Colonic mucosa (tissue), 4 donors: Measurements from ENCODE around the gene RAB3IP. TPM values are rescaled to one million over a fixed set of nuclear protein-coding genes. Genes with fewer than 3 reads are reported as not detected.

Experiments
- DNase-seq: peaks from one replicate; pipeline ENCODE4 v3.0.0-alpha.2; 2020
- H3K27ac ChIP-seq: fragments of 200-600 bp; one replicate; pipeline ENCODE4 v1.8.0; 2021
- H3K27me3 ChIP-seq: fragments of 200-600 bp; one replicate; pipeline ENCODE4 v1.8.0; 2021
- H3K36me3 ChIP-seq: fragments of 200-600 bp; one replicate; pipeline ENCODE4 v1.8.0; 2021
- H3K4me1 ChIP-seq: fragments of 200-600 bp; one replicate; pipeline ENCODE4 v1.8.0; 2021; ENCODE audit warnings: mild to moderate bottlenecking
- H3K4me3 ChIP-seq: fragments of 200-600 bp; one replicate; pipeline ENCODE4 v1.8.0; 2021
- H3K9ac ChIP-seq, 2 donors: one replicate each; pipeline ENCODE4 v1.7.0; 2013; ENCODE audit warnings: control low read depth in 2 of 2, low read depth in 2 of 2, low read length in 2 of 2
- H3K9me3 ChIP-seq: fragments of 200-600 bp; one replicate; pipeline ENCODE4 v1.8.0; 2021
- intact Hi-C: fragments of 100-400 bp; cut with DNase I; formaldehyde crosslinking; loops from one replicate; pipeline ENCODE4 v1.14.1; 2022
- total RNA-seq, 2 donors: library from RNA; stranded (reverse); fragmentation: NEBNext Ultra II Directional in 1 of 2; extraction: Animal tissue kit (Norgen Biotek cat#: 25700) in 1 of 2; gene quantifications; one replicate each; pipeline ENCODE4 v1.2.1, GENCODE V29; 2021
- TF ChIP-seq, protein P1 (sequence below): fragments of 200-600 bp; IDR thresholded peaks from one replicate; pipeline ENCODE4 v1.8.0; 2022; ENCODE audit warnings: antibody characterized with exemption, mild to moderate bottlenecking
- donor health status: healthy.
- donor health status: DM: no; HTN: no; CAD: no.
- donor health status: DM: no; HTN: no; CAD: no.

Gene RAB3IP
- total RNA-seq, 2 donors from 2014 or later: 34.5 to 43.6 TPM

DNA sequence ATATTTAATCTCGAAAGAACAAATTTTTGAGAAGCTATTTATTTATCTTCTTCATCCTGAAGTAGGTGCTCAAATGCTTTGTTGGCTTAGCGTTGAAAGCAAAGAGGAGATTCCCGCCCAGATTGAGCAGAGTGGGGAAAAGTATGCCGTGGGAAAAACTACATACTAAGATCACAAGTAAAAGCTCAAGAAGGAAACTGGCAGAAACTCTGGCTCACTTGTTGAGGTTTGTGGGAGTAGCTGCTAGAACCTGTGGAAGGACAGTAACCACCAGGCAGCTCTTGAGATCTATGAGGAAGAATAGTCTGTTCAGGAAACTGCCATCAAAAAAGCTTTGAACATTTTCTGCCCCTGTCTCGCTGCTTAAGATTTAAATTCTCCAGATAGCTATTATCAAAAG is 90.2 kb downstream of the RAB3IP start:
- no peak for DNase-seq
- H3K36me3 ChIP-seq: no peaks in the 10 kb centered on the region
- H3K27me3 ChIP-seq: no peaks in the 10 kb centered on the region
- H3K9ac ChIP-seq: no peak overlapping the region
- TF ChIP-seq, protein P1, sequence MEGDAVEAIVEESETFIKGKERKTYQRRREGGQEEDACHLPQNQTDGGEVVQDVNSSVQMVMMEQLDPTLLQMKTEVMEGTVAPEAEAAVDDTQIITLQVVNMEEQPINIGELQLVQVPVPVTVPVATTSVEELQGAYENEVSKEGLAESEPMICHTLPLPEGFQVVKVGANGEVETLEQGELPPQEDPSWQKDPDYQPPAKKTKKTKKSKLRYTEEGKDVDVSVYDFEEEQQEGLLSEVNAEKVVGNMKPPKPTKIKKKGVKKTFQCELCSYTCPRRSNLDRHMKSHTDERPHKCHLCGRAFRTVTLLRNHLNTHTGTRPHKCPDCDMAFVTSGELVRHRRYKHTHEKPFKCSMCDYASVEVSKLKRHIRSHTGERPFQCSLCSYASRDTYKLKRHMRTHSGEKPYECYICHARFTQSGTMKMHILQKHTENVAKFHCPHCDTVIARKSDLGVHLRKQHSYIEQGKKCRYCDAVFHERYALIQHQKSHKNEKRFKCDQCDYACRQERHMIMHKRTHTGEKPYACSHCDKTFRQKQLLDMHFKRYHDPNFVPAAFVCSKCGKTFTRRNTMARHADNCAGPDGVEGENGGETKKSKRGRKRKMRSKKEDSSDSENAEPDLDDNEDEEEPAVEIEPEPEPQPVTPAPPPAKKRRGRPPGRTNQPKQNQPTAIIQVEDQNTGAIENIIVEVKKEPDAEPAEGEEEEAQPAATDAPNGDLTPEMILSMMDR: no peak
- H3K27ac ChIP-seq: no peak overlapping the region
- H3K4me1 ChIP-seq: no peaks in the 10 kb centered on the region
- H3K4me3 ChIP-seq: no peak overlapping the region
- intact Hi-C loops: no loop called here
- H3K9me3 ChIP-seq: no peaks in the 10 kb centered on the region

DNA sequence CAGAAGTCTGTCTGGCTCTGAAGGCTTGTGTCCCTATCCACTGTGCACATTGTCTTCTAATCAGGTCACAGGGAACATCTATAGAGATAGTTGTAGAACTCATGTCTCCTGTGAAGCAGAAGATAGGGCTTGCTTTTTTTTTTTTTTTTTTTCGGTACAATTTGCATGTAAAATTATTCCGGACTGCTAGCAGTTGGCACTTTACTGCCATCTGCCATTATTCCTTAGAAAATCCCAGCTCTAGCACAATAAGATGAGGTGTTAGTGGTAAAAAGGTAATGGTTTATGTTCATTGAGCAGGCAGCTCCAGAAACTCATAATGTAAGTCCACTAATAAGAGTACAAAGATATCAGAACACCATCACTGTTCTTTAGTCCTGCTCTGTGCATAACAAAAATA is 95.0 kb downstream of the RAB3IP start:
- no peak overlapping the region for H3K9ac ChIP-seq
- TF ChIP-seq, protein P1: no peak

DNA sequence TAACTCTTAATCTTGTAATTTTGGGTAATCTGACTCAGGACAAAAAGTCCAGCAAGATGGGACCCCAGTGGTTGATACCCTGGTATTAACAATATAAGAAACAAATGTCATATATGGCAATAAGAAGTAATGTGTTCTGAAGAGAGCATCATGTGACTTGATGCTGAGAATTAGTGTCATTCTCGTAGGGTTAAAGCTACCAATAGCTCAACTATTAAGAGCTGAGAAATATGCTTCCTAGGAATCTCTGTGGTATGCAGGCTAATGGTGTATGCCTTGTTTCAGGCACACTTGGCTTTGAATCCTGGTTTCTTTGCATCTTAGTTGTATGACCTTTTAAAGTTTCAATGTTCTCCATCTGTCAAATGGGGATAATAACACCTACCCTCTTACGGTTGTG is 95.5 kb downstream of the RAB3IP start:
- TF ChIP-seq, protein P1: no peak
- Histone ChIP-seq H3K9me3 (no peaks in the 10 kb centered on the region), H3K36me3 (no peaks in the 10 kb centered on the region), H3K9ac (no peak overlapping the region), H3K27me3 (no peaks in the 10 kb centered on the region), H3K27ac (no peak overlapping the region), H3K4me1 (no peaks in the 10 kb centered on the region), H3K4me3 (no peak overlapping the region)
- DNase-seq: no peak
- intact Hi-C loops: no loop called here

More for the DNA sequence above, 95.0 kb downstream of the RAB3IP start:
- intact Hi-C loops: no loop called here
- H3K27ac ChIP-seq: no peak overlapping the region
- no peaks in the 10 kb centered on the region for H3K27me3 ChIP-seq
- DNase-seq: no peak
- H3K36me3 ChIP-seq: no peaks in the 10 kb centered on the region
- no peaks in the 10 kb centered on the region for H3K9me3 ChIP-seq
- H3K4me1 ChIP-seq: no peaks in the 10 kb centered on the region
- H3K4me3 ChIP-seq: no peak overlapping the region

DNA sequence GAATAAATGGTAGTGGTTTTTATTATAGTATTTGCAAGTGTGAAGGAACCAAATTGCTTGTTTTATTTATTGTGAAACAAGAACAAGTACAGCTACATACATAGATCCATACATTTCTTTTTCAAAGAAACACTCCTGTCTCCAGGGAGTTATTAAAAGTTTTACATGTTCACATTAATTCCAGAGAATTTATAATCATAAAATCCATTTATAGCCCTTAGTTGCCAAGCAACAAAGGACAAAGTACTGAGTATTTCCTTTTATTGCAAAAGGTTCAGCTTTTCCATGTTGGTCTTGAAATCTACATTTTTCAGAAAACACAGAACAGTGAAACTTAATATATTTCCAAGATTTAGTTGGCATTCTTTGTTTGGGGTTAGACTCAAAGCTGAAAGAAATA is 95.9 kb downstream of the RAB3IP start:
- no peaks in the 10 kb centered on the region for H3K27me3 ChIP-seq
- TF ChIP-seq, protein P1: no peak
- no peaks in the 10 kb centered on the region for H3K4me1 ChIP-seq
- intact Hi-C loops: no loop called here
- DNase-seq: no peak
- H3K36me3 ChIP-seq: no peaks in the 10 kb centered on the region
- no peak overlapping the region for H3K4me3 ChIP-seq
- no peak overlapping the region for H3K27ac ChIP-seq
- H3K9me3 ChIP-seq: no peaks in the 10 kb centered on the region
- no peak overlapping the region for H3K9ac ChIP-seq

DNA sequence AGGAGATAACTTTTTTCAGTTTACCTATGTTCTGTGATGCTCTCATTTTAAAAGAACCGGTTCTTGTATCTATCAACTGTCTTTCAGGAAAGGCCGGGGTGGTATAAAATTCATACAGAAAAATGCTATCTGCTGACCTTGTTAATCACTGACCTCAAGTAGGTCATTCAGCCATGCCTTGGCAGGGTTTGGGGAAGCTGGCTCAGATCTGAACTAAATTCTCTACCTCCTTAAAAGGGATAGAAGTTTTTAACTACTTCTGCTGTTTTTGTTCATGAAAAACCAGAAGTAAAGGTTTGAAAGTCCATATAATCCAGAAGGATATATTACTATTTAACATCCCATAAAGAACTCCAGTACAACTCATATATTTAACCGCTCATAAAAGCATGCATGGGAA is 96.4 kb downstream of the RAB3IP start:
- H3K27ac ChIP-seq: no peak overlapping the region

More for the DNA sequence above, 96.4 kb downstream of the RAB3IP start:
- Histone ChIP-seq H3K36me3 (no peaks in the 10 kb centered on the region), H3K4me1 (no peaks in the 10 kb centered on the region), H3K4me3 (no peak overlapping the region), H3K27me3 (no peaks in the 10 kb centered on the region), H3K9me3 (no peaks in the 10 kb centered on the region), H3K9ac (no peak overlapping the region)
- no peak for DNase-seq
- TF ChIP-seq, protein P1: no peak
- intact Hi-C loops: no loop called here
